Brain pericyte (primary cell): ENCODE measurements around the gene ZNF112.

ENCODE experiments used
- DNase-seq: peaks from one replicate; pipeline ENCODE4 v3.0.0-alpha.2; 2012; ENCODE audit warnings: low read depth, low spot score

ZNF112 gene

DNA sequence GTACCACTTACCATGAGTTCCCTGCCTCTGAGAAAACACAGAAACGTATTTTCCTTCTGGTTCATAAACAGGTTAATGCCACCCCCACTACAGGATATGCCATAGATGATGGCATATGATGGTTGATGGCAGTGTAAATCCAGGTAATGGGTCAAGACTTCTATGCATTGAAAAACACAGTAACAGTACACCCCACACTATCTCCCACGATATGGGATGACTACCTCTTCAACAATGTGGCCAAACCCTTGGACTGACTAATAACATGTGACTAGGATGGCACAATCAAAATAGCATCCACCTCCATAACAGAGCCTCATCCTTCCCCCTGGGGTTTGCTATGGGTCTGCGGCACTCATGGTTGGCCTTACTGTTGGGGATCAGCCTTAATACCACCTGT lies 73.6 kb downstream of the ZNF112 start:
- DNase-seq: no peak

DNA sequence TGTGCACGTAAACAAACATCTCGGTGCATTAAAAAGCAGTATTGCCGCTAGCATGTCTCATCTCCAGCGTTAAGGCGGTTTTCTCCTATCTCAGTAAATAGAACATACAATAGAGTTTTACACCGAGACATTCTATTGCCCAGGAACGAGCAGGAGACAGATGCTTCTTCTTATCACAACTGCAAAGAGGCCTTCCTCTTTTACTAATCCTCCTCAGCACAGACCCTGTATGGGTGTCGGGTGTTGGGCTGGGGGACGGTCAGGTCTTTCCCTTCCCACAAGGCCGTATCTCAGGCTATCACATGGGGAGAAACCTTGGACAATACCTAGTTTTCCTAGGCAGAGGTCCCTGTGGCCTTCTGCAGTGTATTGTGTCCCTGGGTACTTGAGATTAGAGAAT lies 75.6 kb downstream of the ZNF112 start:
- DNase-seq: no peak

DNA sequence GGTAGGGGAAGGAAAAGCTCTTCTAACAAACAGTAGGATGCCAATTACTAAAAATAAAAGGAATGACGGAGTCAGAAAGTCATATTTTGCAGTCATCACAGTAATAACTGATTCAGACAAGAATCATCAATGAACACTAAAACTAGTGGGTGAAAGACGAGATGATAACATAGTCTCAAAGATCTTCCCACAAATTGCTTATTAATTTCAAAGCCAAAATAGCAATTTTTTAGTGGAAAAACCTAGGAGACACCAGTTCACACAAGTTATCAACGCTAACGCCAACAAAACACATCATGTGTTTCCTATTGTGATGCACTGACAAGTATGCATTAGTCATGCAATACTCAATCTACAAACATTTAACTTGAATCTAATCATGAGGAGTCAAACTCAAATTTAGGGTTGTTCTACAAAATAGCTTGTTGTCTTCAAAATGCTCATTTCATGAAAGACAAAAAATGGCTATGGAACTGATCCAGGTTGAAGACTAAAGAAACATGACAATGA lies 78.2 kb downstream of the ZNF112 start:
- DNase-seq: no peak

DNA sequence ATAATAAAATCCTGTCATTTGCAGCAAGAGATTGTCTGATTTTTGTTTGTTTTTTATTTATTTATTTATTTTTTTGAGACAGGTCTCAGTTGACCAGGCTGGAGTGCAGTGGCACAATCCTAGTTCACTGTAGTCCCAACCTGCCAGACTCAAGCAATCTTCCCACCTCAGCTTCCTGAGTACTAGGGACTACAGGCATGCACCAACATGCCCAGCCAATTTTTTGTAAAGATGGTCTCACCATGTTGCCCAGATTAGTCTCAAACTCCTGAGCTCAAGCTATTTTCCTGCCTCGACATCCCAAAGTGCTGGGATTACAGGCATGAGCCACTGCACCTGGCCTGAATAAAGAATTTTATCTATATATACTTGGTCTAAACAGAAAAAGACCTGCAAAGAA lies 79.1 kb downstream of the ZNF112 start:
- DNase-seq: no peak
